ENCODE data around the gene LAMTOR4. TPM values are rescaled to one million over a fixed set of nuclear protein-coding genes. Genes with fewer than 3 reads are reported as not detected.

The LAMTOR4 gene
- total and polyA plus RNA-seq, 7 donors, result 48.7 to 141 (median 74.6) TPM

- Histone ChIP-seq H3K9me3 (no peaks in the 10 kb centered on the region), H3K4me1 (peaks cover 21% of the 10 kb centered on the region), H3K27ac (no peak overlapping the region), H3K4me3 (no peak overlapping the region), H3K27me3 (ENCODE audit: insufficient read depth in 3 of 3, low read length in 2 of 3) (no peaks in the 10 kb centered on the region), H3K36me3 (ENCODE audit: insufficient read depth in 1 of 2, low read depth in 1 of 2) (peaks cover 7 to 56% of the 10 kb centered on the region in 2 donors)
- TF ChIP-seq CTCF (IDR thresholded peaks at IDR 0.05), result no peak
- intact Hi-C loops (cut with DNase I), result loop anchor here in 1 of 2 donors (10.0 kb wide), 1 partner anchor 62 kb away; the partner anchor contains the start of gene PVRIG
- DNase-seq (no peak), ATAC-seq (no peak)
These were observed 3.7 kb downstream of the LAMTOR4 start for GRCh38 chr7:100152404-100152803.

DNA sequence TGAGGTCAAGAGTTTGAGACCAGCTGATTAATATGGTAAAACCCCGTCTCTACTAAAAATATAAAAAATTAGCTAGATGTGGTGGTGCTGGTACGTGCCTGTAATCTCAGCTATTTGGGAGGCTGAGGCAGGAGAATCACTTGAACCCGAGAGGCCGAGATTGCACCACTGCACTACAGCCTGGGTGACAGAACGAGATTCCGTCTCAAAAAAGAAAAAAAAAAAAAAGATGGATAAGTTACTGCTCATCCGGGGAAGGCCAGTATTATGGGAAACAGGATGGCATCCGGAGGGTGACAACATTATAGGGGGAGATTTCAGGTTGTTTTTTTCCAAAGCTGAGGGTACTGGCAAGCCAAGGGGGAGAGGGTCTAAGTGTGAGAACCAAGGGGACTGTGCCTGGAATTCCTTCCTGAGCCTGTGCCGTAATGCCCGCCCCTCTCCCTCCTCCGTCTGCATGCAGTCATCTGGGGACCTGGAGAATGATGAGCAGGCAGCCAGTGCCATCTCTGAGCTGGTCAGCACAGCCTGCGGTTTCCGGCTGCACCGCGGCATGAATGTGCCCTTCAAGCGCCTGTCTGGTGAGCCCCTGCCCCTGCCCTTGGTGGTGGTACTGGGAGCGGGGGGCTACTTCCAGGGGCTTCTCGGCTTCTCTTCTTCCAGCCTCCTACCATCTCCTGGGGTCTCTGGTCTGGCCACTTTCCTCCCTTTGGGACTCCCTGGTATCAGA lies 4.4 kb downstream of the LAMTOR4 start:
- Histone ChIP-seq H3K9me3 (no peaks in the 10 kb centered on the region), H3K4me1 (peaks cover 24% of the 10 kb centered on the region), H3K36me3 (ENCODE audit: insufficient read depth in 1 of 2, low read depth in 1 of 2) (peaks cover 7 to 56% of the 10 kb centered on the region in 2 donors), H3K4me3 (no peak overlapping the region), H3K27ac (no peak overlapping the region), H3K27me3 (ENCODE audit: insufficient read depth in 3 of 3, low read length in 2 of 3) (no peaks in the 10 kb centered on the region)
- ATAC-seq, result no peak
- 87 to 90% (median 89%) methylated on average over 18 of the region's 18 CpGs for WGBS, 3 donors
- no peak for DNase-seq
- intact Hi-C loops (cut with DNase I), result loop anchor here in 1 of 2 donors (10.0 kb wide), 1 partner anchor 62 kb away; the partner anchor contains the start of gene PVRIG
- no peak for TF ChIP-seq CTCF (IDR thresholded peaks at IDR 0.05)

GRCh38 chr7:100153708-100154535 lies 5.2 kb downstream of the LAMTOR4 start:
- no peak for TF ChIP-seq CTCF (IDR thresholded peaks at IDR 0.05)
- no peak overlapping the region for H3K27ac ChIP-seq
- ATAC-seq, result no peak
- intact Hi-C loops (cut with DNase I), result loop anchor here in 1 of 2 donors (10.0 kb wide), 1 partner anchor 61 kb away; the partner anchor contains the start of gene PVRIG
- whole genome bisulfite sequencing, 3 donors, result 74 to 79% (median 75%) methylated on average over 15 to 16 of the region's 16 CpGs
- no peak for DNase-seq
- no peak overlapping the region for H3K4me3 ChIP-seq
- H3K36me3 ChIP-seq (ENCODE audit: insufficient read depth in 1 of 2, low read depth in 1 of 2), result peaks cover 7 to 56% of the 10 kb centered on the region in 2 donors
- H3K9me3 ChIP-seq, result no peaks in the 10 kb centered on the region
- no peaks in the 10 kb centered on the region for H3K27me3 ChIP-seq (ENCODE audit: insufficient read depth in 3 of 3, low read length in 2 of 3)
- H3K4me1 ChIP-seq, result peaks cover 23% of the 10 kb centered on the region

- Histone ChIP-seq H3K27me3 (ENCODE audit: insufficient read depth in 3 of 3, low read length in 2 of 3) (no peaks in the 10 kb centered on the region), H3K4me3 (no peak overlapping the region), H3K9me3 (no peaks in the 10 kb centered on the region), H3K4me1 (peaks cover 17% of the 10 kb centered on the region), H3K36me3 (ENCODE audit: insufficient read depth in 1 of 2, low read depth in 1 of 2) (peaks cover 7 to 56% of the 10 kb centered on the region in 2 donors), H3K27ac (no peak overlapping the region)
- ATAC-seq, result no peak
- no peak for TF ChIP-seq CTCF (IDR thresholded peaks at IDR 0.05)
- DNase-seq, result no peak
- 71 to 75% (median 73%) methylated on average over 29 to 30 of the region's 30 CpGs for WGBS, 3 donors
- intact Hi-C loops (cut with DNase I), result loop anchor here in 1 of 2 donors (10.0 kb wide), 1 partner anchor 60 kb away; the partner anchor contains the start of gene PVRIG
These were observed 6.2 kb downstream of the LAMTOR4 start for GRCh38 chr7:100154651-100155491.
